ENCODE measurements around the gene ING3. TPM values are rescaled to one million over a fixed set of nuclear protein-coding genes. Genes with fewer than 3 reads are reported as not detected.

Gene ING3
- total RNA-seq, 1 donor from 2014 or later: 27.4 TPM

DNA sequence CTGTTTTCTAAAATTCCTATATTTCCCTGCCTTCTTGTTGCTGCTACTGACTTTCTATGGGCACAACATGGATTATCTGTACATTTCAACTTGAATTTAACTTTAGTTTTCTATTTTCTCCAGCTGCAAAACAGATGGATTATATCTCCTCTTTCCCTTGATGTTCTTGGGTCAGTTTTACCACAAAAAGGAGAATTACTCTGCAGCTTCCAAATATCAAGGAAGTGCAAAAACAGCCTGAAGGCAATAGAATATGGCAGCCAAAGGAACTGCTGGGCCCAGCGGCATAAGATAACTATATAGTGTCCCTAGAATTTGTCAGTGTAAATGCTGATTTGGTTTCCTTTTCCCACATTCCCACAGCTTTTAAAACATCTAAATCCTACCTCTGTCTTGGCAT, 67.0 kb downstream of the ING3 start:
- no peak overlapping the region for H3K4me3 Mint-ChIP-seq (ENCODE audit: low read depth)
- no peaks in the 10 kb centered on the region for H3K9me3 Mint-ChIP-seq (ENCODE audit: low read depth)
- H3K36me3 Mint-ChIP-seq (ENCODE audit: insufficient read depth): no peaks in the 10 kb centered on the region
- H3K4me1 Mint-ChIP-seq (ENCODE audit: low read depth): peaks cover 9% of the 10 kb centered on the region
- no peak for DNase-seq (ENCODE audit: low spot score, unreplicated experiment)
- TF ChIP-seq, protein P1, sequence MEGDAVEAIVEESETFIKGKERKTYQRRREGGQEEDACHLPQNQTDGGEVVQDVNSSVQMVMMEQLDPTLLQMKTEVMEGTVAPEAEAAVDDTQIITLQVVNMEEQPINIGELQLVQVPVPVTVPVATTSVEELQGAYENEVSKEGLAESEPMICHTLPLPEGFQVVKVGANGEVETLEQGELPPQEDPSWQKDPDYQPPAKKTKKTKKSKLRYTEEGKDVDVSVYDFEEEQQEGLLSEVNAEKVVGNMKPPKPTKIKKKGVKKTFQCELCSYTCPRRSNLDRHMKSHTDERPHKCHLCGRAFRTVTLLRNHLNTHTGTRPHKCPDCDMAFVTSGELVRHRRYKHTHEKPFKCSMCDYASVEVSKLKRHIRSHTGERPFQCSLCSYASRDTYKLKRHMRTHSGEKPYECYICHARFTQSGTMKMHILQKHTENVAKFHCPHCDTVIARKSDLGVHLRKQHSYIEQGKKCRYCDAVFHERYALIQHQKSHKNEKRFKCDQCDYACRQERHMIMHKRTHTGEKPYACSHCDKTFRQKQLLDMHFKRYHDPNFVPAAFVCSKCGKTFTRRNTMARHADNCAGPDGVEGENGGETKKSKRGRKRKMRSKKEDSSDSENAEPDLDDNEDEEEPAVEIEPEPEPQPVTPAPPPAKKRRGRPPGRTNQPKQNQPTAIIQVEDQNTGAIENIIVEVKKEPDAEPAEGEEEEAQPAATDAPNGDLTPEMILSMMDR (IDR thresholded peaks at IDR 0.05; ENCODE audit: unreplicated experiment): no peak
- no peak overlapping the region for H3K27ac Mint-ChIP-seq
- H3K27me3 Mint-ChIP-seq: no peaks in the 10 kb centered on the region

- no peaks in the 10 kb centered on the region for H3K36me3 Mint-ChIP-seq (ENCODE audit: insufficient read depth)
- TF ChIP-seq, protein P1 (IDR thresholded peaks at IDR 0.05; ENCODE audit: unreplicated experiment): no peak
- no peaks in the 10 kb centered on the region for H3K27me3 Mint-ChIP-seq
- DNase-seq (ENCODE audit: low spot score, unreplicated experiment): no peak
- H3K4me3 Mint-ChIP-seq (ENCODE audit: low read depth): no peak overlapping the region
- peaks cover 21% of the 10 kb centered on the region for H3K4me1 Mint-ChIP-seq (ENCODE audit: low read depth)
- H3K27ac Mint-ChIP-seq: no peak overlapping the region
- no peaks in the 10 kb centered on the region for H3K9me3 Mint-ChIP-seq (ENCODE audit: low read depth)
These were observed 68.4 kb downstream of the ING3 start for GRCh38 chr7:121019018-121019417.

DNA sequence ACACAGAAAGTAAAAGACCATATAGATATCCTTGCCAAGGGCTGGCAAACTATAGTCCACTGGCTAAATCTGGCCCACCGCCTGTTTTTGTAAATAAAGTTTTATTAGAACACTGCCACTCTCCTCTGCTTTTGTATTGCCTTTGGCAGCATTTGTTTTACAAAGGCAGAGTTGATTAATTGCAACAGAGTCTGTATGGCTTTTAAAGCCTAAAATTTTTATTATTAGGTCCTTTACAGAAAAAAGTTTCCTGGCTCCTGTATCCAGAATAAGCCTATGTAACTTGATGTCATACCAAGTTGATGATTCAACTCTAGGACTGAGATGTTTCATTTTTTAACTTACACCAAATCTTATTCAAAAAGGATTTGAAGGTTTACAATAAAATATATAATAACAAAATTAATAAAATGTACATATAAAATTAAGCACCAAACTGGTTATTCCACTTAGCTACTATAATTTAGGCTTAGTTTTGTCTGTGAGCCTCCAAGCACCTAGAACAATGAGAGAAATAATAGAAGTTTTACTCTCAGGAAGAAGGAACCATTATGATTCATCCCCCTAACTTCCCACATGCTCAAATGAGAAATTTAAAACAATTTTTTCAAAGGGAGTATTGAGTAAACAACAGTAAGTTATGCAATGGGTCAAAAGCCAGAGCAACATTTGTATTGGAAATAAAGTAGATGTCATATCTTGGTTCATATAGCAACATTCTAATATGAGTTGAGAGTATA, 69.8 kb downstream of the ING3 start:
- TF ChIP-seq, protein P1 (IDR thresholded peaks at IDR 0.05; ENCODE audit: unreplicated experiment): no peak
- H3K4me1 Mint-ChIP-seq (ENCODE audit: low read depth): peaks cover 30% of the 10 kb centered on the region
- no peaks in the 10 kb centered on the region for H3K9me3 Mint-ChIP-seq (ENCODE audit: low read depth)
- no peaks in the 10 kb centered on the region for H3K27me3 Mint-ChIP-seq
- H3K27ac Mint-ChIP-seq: no peak overlapping the region
- no peaks in the 10 kb centered on the region for H3K36me3 Mint-ChIP-seq (ENCODE audit: insufficient read depth)
- no peak for DNase-seq (ENCODE audit: low spot score, unreplicated experiment)
- H3K4me3 Mint-ChIP-seq (ENCODE audit: low read depth): no peak overlapping the region

DNA sequence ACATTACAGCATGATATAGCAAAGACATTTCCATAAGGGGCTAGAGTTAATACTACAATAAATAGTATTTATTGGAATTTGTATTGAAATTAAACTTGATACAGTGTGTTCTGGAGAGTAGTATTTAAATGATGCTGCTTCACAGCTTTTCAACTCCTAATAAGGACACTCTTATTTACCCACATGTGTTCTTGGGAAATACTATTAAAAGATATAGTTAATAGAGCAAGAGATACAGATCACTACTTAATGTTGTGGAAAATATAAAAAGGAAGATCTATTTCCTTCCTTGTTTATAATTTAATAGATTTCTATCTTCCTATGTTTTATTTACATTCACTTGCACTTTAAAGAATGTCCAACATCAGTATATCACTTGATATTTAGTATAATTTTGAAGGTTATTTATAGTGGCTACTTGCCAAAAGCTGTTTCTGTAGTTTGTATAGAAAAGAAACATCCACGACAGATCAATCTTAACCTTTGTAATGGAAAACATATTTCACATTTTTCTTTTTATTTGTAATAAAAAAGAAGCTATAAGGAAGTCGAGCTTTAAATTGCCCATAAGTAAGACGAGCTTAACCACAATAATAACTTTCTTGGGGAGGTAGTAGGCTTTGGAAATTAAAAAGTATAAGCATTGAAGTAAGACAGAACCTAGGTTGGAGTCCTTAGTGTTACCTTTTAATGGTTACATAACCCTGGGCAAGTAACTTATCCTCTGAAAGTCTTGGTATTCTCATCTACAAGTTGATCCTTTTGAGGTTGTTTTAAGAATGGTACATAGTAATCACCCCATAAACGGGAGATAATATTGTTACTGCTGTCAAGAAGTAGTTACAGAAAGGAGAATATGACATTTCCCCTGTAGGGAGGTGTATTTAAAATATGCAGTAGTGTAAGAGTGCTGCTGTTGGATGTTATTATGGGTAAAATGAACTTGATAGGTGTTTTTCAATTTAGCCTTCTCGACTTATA, 70.7 kb downstream of the ING3 start:
- H3K4me3 Mint-ChIP-seq (ENCODE audit: low read depth): no peak overlapping the region
- H3K36me3 Mint-ChIP-seq (ENCODE audit: insufficient read depth): peaks cover 1% of the 10 kb centered on the region
- peaks cover 30% of the 10 kb centered on the region for H3K4me1 Mint-ChIP-seq (ENCODE audit: low read depth)
- H3K27ac Mint-ChIP-seq: peak overlapping the region; percentile 18
- TF ChIP-seq, protein P1 (IDR thresholded peaks at IDR 0.05; ENCODE audit: unreplicated experiment): no peak
- DNase-seq (ENCODE audit: low spot score, unreplicated experiment): no peak
- H3K9me3 Mint-ChIP-seq (ENCODE audit: low read depth): peaks cover 8% of the 10 kb centered on the region
- no peaks in the 10 kb centered on the region for H3K27me3 Mint-ChIP-seq

DNA sequence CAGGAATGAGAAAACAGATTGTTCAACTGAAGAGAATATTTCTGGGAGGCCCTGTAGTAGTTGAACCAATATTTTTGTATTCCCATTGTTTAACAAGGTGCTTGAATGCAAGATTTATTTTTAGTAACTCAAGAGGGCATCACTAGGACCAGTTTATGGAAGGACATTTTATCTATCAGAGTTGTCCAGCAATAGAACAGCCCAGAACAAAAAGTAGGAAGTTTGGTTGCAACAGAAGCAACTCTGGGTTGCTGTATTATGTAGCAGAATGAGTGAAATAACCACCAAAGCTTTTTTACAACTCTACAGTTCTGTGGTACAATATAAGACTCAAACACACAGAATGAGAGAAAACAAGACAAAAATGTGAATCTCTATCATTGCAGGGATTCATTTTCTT, 72.6 kb downstream of the ING3 start:
- H3K36me3 Mint-ChIP-seq (ENCODE audit: insufficient read depth): peaks cover 3% of the 10 kb centered on the region
- H3K4me3 Mint-ChIP-seq (ENCODE audit: low read depth): no peak overlapping the region
- no peaks in the 10 kb centered on the region for H3K27me3 Mint-ChIP-seq
- no peak overlapping the region for H3K27ac Mint-ChIP-seq
- peaks cover 41% of the 10 kb centered on the region for H3K4me1 Mint-ChIP-seq (ENCODE audit: low read depth)
- TF ChIP-seq, protein P1 (IDR thresholded peaks at IDR 0.05; ENCODE audit: unreplicated experiment): no peak
- DNase-seq (ENCODE audit: low spot score, unreplicated experiment): no peak
- H3K9me3 Mint-ChIP-seq (ENCODE audit: low read depth): peaks cover 10% of the 10 kb centered on the region

All from progenitor cell of endocrine pancreas (in vitro differentiated cells).